Measurements from ENCODE around the gene SPON1.

SPON1 gene

GRCh38 chr11:14184028-14184940 is 221.8 kb downstream of the SPON1 start:
- no peak overlapping the region for H3K4me3 ChIP-seq
- H3K9ac ChIP-seq (ENCODE audit: insufficient read length): no peak overlapping the region
- H3K36me3 ChIP-seq (ENCODE audit: insufficient read depth, low read length): no peaks in the 10 kb centered on the region
- TF ChIP-seq EZH2 (IDR thresholded peaks at IDR 0.05): no peak
- TF ChIP-seq POLR2AphosphoS5 (IDR thresholded peaks at IDR 0.05; ENCODE audit: borderline replicate concordance, low read depth, low read length): no peak
- no peak for TF ChIP-seq FOXP2 (optimal IDR thresholded peaks at IDR 0.05; ENCODE audit: control extremely low read depth, extremely low read length, insufficient read depth)
- H3K27ac ChIP-seq: no peak overlapping the region
- no peaks in the 10 kb centered on the region for H3K9me3 ChIP-seq (ENCODE audit: low read depth, low read length)
- DNase-seq (ENCODE audit: low read depth, low spot score): no peak

- Histone ChIP-seq H3K9me3 (ENCODE audit: low read depth, low read length) (no peaks in the 10 kb centered on the region), H3K9ac (ENCODE audit: insufficient read length) (no peak overlapping the region), H3K4me3 (no peak overlapping the region), H3K27ac (no peak overlapping the region), H3K36me3 (ENCODE audit: insufficient read depth, low read length) (no peaks in the 10 kb centered on the region)
- TF ChIP-seq EZH2 (IDR thresholded peaks at IDR 0.05) (no peak), FOXP2 (optimal IDR thresholded peaks at IDR 0.05; ENCODE audit: control extremely low read depth, extremely low read length, insufficient read depth) (no peak), POLR2AphosphoS5 (IDR thresholded peaks at IDR 0.05; ENCODE audit: borderline replicate concordance, low read depth, low read length) (no peak)
- DNase-seq (ENCODE audit: low read depth, low spot score): no peak
Measured at GRCh38 chr11:14185461-14185860, 222.9 kb downstream of the SPON1 start.

GRCh38 chr11:14186046-14186775 is 223.7 kb downstream of the SPON1 start:
- no peak for DNase-seq (ENCODE audit: low read depth, low spot score)

GRCh38 chr11:14189874-14190273 is 227.4 kb downstream of the SPON1 start:
- H3K4me3 ChIP-seq: no peak overlapping the region
- H3K36me3 ChIP-seq (ENCODE audit: insufficient read depth, low read length): no peaks in the 10 kb centered on the region
- no peak overlapping the region for H3K9ac ChIP-seq (ENCODE audit: insufficient read length)
- H3K27ac ChIP-seq: no peak overlapping the region
- no peaks in the 10 kb centered on the region for H3K9me3 ChIP-seq (ENCODE audit: low read depth, low read length)
- TF ChIP-seq POLR2AphosphoS5 (IDR thresholded peaks at IDR 0.05; ENCODE audit: borderline replicate concordance, low read depth, low read length) (no peak), FOXP2 (optimal IDR thresholded peaks at IDR 0.05; ENCODE audit: control extremely low read depth, extremely low read length, insufficient read depth) (no peak), EZH2 (IDR thresholded peaks at IDR 0.05) (no peak)
- DNase-seq (ENCODE audit: low read depth, low spot score): no peak

More at GRCh38 chr11:14186046-14186775, 223.7 kb downstream of the SPON1 start:
- no peaks in the 10 kb centered on the region for H3K9me3 ChIP-seq (ENCODE audit: low read depth, low read length)
- no peak overlapping the region for H3K4me3 ChIP-seq
- H3K36me3 ChIP-seq (ENCODE audit: insufficient read depth, low read length): no peaks in the 10 kb centered on the region
- H3K27ac ChIP-seq: no peak overlapping the region
- H3K9ac ChIP-seq (ENCODE audit: insufficient read length): no peak overlapping the region
- no peak for TF ChIP-seq FOXP2 (optimal IDR thresholded peaks at IDR 0.05; ENCODE audit: control extremely low read depth, extremely low read length, insufficient read depth)
- no peak for TF ChIP-seq POLR2AphosphoS5 (IDR thresholded peaks at IDR 0.05; ENCODE audit: borderline replicate concordance, low read depth, low read length)

- Histone ChIP-seq H3K27ac (no peak overlapping the region), H3K9ac (ENCODE audit: insufficient read length) (no peak overlapping the region), H3K9me3 (ENCODE audit: low read depth, low read length) (no peaks in the 10 kb centered on the region), H3K36me3 (ENCODE audit: insufficient read depth, low read length) (no peaks in the 10 kb centered on the region), H3K4me3 (no peak overlapping the region)
- TF ChIP-seq POLR2AphosphoS5 (IDR thresholded peaks at IDR 0.05; ENCODE audit: borderline replicate concordance, low read depth, low read length) (no peak), FOXP2 (optimal IDR thresholded peaks at IDR 0.05; ENCODE audit: control extremely low read depth, extremely low read length, insufficient read depth) (no peak), EZH2 (IDR thresholded peaks at IDR 0.05) (no peak)
- DNase-seq (ENCODE audit: low read depth, low spot score): no peak
Measured at GRCh38 chr11:14190992-14191778, 228.7 kb downstream of the SPON1 start.

GRCh38 chr11:14193644-14194043 is 231.1 kb downstream of the SPON1 start:
- Histone ChIP-seq H3K9ac (ENCODE audit: insufficient read length) (no peak overlapping the region), H3K27ac (no peak overlapping the region), H3K4me3 (no peak overlapping the region), H3K9me3 (ENCODE audit: low read depth, low read length) (no peaks in the 10 kb centered on the region), H3K36me3 (ENCODE audit: insufficient read depth, low read length) (no peaks in the 10 kb centered on the region)
- no peak for DNase-seq (ENCODE audit: low read depth, low spot score)
- no peak for TF ChIP-seq EZH2 (IDR thresholded peaks at IDR 0.05)
- TF ChIP-seq POLR2AphosphoS5 (IDR thresholded peaks at IDR 0.05; ENCODE audit: borderline replicate concordance, low read depth, low read length): no peak
- TF ChIP-seq FOXP2 (optimal IDR thresholded peaks at IDR 0.05; ENCODE audit: control extremely low read depth, extremely low read length, insufficient read depth): no peak

DNA sequence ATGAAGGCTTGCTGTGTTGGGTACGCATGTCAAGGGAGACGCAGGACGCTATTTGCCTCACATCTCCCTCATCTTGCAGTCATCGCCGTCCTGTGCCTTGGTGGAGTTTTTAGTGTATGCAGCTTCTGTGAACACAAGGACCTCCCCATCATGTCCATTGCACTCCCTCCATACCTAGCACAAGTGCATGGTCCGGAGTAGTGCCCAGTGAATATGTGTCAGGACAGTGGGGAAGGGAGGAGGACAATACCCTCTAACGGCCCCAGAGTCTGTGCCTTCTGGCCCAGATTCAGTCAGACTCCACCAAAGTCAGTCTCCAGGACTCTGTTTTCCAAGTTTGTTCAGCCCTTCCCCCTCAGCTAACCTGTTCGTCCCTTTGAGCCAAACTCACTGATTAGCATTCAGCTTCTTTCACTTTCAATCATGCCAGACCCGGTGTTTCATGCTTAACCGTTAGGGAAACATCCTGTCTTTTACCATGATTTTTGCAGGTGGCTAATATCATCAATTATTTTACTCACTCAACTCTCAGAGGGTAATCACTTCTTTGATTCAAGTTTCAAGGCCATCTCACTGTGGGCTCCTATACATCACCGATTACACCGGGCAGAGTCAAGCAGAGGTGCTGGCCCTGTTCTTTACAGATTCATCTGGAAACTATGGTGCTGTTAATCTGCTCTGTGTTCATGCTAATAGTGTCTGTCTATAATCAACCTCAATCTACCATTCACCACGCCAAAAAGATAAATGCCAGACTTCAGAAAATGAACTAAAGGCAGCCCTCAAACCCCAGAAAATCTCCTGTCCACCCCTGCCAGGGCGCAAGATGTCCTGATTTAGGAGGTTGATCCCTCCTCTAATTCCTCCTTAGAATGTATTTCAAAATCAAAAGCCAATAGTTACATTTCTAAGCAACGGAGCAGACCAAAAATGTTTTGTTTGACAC is 240.0 kb downstream of the SPON1 start:
- Histone ChIP-seq H3K9me3 (ENCODE audit: low read depth, low read length) (no peaks in the 10 kb centered on the region), H3K9ac (ENCODE audit: insufficient read length) (no peak overlapping the region), H3K27ac (no peak overlapping the region), H3K4me3 (no peak overlapping the region), H3K36me3 (ENCODE audit: insufficient read depth, low read length) (no peaks in the 10 kb centered on the region)
- TF ChIP-seq EZH2 (IDR thresholded peaks at IDR 0.05) (no peak), FOXP2 (optimal IDR thresholded peaks at IDR 0.05; ENCODE audit: control extremely low read depth, extremely low read length, insufficient read depth) (no peak), POLR2AphosphoS5 (IDR thresholded peaks at IDR 0.05; ENCODE audit: borderline replicate concordance, low read depth, low read length) (no peak)
- no peak for DNase-seq (ENCODE audit: low read depth, low spot score)

All from SK-N-MC (cell line).